HuH-7.5 (cell line): ENCODE measurements around the gene GBGT1.
"Not testable (repeated sequence)": the region's sequence is repeated elsewhere in the genome, so short reads cannot be mapped to it uniquely, and the experiment has no call there.

ENCODE experiments used
- DNase-seq: peaks from one replicate; pipeline ENCODE4 v3.0.0; 2011; ENCODE audit warnings: low spot score

GBGT1 gene

DNA sequence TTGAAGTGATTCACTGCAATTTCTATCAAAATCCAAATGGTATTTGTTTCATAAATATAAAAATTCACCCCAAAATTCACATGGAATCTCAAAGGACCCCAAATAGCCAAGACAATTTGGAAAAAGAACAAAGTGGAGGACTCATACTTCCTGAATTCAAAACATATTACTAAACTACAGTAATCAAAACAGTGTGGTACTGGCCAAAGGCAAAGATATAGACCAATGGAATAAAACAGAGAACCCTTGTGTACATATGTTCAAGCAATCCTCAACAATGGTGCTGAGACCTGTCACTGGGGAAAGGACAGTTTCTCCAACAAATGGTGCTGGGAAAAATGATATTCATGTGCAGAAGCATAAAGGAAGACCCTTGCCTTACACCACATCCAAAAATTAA, 31.3 kb upstream of the GBGT1 start:
- DNase-seq: no peak

DNA sequence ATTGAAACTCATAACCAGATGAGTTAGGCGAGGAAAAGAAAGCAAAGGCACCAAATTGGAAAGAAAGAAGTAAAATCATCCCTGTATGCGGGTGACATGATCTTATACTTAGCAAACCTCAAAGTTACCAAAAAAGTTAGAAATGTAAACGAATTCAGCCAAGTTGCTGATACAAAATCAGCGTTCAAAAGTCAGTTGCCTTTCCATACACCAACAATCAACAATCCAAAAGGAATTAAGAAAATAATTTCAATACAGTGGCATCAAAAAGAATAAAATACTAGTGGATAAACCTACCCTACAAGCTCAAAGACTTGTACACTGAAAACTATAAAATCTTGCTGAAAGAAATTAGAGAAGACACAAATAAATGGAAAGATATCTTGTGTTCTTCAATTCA, 30.9 kb upstream of the GBGT1 start:
- DNase-seq: no peak

DNA sequence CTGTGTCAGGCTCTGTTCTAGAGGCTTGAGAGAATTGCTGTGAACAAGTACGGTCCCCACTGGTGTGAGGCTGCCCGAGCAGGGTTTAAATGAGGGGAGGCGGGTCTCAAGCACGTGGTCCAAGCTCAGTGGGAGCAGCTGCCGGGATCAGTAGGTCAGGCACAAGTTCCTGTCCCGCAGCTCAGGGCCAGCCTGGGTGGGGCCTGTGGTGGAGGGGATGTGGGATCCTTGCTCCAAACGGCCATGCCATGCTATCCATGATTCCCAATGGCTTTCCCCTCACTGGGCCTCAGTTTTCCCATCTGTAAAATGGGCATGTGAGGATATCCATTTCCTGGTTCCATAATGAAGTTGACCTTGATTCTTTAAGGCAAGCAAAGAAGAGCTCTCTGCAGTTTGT, 28.3 kb upstream of the GBGT1 start:
- DNase-seq: no peak

DNA sequence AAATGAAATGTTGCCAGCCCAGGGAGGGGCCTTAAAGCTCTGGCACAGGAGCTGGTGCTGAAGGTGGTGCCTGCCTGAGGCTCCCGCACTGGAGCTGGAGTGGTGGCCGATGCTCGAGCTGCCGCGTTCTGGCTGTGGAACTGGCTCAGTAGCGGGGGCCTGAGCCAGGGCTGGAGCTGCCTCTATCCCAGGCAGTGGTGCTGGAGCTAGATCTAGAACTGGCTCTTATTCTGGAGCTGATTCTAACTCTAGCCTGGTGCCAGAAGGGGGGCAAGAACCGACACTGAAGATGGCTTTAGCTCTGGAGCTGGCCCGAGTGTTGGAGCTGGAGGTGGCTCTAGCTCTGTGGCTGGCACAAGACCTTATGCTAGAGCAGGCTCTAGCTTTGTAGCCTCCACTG, 26.1 kb upstream of the GBGT1 start:
- DNase-seq: no peak

DNA sequence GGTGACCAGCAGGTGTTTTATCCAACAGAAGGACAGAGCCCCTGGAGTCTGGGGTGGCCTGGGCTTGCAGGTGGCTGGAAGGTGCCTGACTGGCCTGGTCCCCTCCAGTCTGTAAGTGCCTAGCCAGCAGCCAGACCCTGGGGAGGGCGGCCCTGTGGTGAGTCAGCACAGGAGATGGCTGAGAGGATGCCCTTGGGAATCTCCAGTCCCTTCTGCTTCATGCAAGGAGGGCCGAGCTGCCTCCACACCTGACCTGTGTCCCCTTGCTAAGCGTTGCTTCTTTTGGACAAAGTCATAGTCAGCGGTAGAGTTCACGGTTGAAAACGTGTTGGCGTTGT, 25.1 kb upstream of the GBGT1 start:
- no peak for DNase-seq

DNA sequence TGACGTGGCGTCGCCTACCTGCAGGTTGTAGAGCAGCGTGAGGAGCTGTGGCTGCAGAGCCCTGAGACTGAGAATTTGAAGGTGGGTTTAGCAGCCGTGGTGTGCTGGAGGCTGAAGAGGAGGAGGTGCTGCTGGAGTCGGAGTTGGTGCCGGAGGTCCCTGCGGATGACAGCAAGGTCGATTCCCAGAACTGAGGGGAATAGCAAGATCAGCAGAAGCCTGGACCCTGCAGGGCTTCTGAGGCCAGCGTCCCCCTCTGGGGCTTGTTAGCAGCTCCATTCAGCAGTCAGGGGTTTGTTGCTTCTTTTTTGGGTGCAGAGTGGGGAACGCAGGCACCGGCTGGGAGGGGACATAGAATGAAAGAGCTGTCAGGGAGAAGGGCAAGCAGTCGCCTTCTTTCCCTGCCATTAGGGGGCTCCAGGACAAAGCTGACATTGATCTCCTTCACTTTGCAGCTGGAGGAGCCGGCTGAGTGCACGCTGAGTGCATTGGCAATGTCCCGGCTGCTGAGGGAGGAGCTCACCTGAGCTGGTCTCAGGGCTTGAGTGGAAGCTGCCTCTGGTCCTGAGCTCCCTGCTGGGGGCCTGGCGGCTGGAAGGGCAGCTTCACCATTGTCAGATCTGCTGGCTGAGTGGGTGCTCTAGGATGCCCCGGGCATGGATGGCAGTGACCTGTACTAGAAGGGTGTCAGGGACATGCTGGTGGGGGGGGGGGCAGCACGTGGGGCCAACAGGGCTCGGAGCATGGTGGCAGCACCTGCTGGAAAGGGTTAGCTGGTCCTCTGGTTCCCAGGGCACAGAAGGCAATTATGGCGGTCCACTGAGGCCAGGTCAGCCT, 24.5 kb upstream of the GBGT1 start:
- DNase-seq: peak; percentile 48

DNA sequence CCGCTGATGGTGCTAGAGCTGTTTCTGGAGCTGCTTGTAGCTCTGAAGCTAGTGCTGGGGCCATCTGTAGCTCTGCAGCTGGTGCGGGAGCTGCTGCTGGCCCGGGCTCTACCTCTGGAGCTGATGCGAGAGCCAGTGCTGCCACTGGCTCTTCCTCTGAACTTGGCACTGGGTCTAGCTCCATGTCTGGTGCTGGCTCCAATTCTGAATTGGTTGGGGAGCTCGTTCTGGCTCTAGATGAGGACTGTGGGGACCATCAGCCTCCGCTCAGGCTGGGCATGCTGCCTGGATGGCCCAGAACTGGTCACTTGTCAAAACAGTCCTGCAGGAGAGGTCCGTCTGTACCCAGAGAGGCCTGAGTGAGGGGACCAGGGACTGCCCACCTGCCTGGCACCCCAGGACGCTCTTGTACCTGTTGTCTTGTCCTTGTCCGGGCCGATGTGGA, 23.9 kb upstream of the GBGT1 start:
- no peak for DNase-seq

DNA sequence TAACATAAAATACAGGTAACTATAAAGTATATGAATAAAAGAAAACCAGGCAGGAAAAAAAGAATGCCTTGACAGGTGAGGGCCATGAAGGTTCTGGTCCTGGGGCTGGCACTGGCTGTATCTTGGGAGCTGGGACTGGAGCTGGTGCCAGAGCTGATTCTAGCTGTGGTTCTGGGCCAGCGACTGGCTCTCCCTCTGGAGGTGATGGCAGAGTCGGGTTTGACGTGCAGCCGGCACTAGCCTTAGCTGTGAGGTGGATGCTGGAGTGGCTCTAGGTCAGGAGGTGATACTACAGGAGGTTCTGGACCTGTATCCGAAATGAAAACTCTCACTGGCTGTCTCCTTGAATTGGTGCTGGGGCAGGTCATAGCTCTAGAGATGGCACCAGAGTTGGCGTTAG, 23.0 kb upstream of the GBGT1 start:
- DNase-seq: no peak

DNA sequence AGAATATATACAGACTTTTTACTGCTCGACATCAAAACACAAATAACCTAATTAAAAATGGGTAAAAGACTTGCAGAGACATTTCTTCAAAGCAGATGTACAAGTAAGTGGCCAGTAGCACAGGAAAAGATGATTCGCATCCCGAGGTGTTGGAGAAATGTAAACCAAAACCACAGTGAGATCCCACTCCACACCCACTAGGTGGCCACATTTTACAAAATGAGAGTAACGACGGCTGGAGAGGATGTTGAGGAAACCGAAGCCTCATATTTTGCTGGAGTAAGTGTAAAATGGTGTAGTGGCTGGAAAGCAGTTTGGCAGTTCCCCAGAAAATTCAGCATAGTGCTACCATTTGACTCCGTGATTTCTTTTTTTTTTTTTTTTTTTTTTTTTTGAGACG, 21.3 kb upstream of the GBGT1 start:
- peak; percentile 49 for DNase-seq

DNA sequence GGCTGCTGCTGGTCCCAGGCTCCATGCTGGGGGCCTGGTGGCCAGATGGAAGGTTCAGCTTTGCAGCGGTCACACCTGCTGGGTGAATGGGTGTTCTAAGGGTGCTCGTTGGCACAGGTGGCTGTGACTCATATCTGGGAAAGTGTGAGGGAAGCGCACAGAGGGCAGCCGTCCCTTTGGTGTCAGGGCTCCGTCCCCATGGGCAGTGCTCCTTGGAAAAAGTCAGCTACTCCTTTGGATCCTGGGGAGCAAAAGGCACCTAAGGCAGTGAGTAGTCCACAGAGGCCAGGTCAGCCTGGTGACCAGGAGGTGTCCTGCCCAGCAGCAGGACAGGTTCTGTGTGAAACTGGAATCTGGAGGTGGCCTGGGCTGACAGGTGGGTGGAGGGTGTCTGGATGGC, 18.4 kb upstream of the GBGT1 start:
- DNase-seq: no peak

DNA sequence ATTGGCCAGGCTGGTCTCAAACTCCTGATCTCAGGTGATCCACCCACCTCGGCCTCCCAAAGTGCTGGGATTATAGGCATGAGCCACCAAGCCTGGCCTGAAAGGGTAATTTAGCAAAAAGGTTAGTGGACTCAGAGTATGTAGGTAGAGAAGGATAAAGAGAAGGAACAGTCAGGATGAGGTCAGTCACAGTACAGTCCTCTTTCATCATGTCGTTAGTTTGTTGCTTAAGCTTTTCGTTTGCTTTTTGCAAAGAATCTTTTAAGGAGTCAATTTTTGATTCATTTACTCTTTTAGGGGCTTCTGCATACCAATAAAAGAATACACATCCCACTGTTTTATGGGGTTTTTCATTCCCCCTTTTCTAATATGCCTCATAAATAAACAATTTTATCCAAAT, 17.8 kb upstream of the GBGT1 start:
- DNase-seq: no peak

DNA sequence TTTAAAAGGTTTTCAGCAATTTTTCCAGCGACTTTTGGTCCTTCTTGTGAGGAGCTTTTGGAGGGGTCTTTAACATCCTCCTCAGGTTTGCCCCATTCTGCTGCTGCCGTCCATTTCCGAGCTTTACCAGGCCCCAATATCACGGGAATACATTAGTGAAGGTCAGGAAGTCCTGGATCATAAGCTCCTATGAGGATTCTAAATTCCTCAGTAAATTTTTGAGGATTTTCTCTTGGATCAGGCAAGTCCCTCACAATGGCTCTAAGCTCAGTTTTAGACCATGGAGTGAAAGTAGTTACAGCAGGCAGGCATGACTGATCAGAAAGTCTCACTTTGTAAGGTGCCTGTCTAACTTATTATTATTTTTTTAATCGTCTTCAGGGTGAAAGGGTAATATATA, 17.2 kb upstream of the GBGT1 start:
- no peak for DNase-seq

DNA sequence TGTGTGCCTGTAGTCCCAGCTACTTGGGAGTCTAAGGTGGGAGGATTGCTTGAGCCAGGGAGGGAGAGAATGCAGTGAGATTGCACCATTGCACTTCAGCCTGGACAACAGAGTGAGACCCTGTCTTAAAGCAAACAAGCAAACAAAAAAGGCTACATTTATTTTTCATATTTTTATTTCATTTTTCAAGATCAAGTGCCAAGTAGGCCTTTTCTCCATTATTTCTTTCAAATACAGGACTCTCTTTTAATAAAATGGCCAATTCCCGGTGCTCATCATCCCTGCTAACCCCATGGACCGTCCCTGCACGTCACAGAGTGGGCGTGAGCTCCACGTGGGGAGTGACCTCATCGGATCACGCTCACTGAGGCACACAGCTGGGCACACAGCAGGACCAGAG, 9.3 kb upstream of the GBGT1 start:
- DNase-seq: no peak

DNA sequence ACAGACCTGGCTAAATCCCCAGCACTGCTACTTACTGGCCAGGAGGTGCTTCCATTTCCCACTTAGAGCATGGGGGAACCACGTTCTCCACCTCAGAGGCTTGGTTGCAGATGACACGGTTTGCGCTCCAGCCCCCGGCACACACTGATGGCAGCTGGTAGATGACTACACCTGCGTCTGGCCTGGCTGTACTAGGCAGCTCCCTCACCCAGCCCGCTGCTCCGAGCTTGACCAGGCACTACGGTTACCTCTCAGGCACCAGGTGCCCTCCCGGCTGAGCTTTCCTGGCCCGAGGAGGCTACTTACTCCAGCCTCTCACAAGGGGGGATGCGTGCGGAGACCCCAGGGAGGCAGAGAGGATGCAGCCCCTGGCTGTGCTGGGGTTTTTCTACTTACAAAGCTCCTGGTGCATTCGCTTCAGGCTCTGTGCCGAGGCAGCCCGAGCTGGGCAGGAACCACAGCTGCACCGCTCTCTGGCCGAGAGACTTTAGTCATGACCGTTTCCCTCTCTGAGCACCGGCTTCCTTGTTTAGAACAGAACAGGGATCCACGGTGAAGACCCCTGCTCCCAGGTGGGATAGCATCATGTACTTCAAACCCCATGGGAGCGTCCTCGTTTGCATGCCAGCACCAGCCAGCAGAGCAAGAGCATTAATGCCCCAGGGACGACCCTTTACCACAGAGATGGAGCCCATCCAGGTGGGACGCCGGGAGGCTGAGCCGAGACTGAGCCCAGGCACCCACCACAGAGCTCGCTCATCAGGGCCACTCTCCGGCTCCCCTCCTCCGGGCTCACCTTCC, 7.6 kb upstream of the GBGT1 start:
- DNase-seq: no peak

DNA sequence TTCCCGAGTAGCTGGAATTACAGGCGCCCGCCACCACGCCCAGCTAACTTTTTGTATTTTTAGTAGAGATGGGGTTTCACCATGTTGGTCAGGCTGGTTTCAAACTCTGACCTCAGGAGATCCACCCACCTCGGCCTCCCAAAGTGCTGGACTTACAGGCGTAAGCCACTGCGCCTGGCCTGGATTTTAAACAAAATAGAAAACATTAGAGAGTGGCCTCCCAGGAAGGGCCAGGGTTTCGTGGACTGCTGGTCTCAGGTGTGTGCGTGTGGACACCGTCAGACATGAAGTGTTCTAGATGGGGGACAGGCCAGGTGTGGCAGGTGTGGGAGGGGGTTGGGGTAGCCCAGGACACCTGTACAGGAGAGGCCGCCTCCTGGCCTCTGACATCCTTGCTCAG, 7.0 kb upstream of the GBGT1 start:
- DNase-seq: no peak

DNA sequence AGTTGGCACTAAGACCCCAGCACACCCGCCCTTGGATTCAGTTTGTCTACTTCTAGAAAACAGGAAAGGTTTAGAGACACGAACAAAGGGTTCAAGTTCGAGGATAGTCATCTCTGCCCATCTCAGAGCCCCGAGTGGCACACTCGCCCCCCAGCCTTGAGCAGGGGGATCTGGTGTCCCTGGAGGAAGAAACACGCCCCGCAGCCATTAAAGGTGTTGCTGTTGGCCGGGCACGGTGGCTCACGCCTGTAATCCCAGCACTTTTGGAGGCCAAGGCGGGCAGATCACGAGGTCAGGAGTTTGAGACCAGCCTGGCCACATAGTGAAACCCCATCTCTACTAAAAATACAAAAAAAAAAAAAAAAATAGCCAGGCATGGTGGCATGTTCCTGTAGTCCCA, 6.0 kb upstream of the GBGT1 start:
- DNase-seq: not testable (repeated sequence)

DNA sequence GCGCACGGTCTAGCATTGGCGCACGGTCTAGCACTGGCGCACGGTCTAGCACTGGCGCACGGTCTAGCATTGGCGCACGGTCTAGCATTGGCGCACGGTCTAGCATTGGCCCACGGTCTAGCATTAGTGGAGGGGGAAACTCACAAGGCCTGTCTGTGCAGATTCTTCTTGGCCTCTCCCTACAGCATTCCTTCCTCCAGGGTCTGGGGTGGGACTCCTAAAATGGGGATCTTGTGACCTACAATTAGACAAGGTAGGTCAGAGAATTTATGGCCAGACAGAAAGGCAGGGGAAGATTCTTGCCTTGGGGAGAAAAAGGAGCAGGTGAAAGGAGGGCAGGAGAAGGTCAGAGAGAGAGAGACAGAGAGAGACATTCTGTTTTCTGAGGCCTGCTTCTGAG, 5.4 kb upstream of the GBGT1 start:
- DNase-seq: no peak

DNA sequence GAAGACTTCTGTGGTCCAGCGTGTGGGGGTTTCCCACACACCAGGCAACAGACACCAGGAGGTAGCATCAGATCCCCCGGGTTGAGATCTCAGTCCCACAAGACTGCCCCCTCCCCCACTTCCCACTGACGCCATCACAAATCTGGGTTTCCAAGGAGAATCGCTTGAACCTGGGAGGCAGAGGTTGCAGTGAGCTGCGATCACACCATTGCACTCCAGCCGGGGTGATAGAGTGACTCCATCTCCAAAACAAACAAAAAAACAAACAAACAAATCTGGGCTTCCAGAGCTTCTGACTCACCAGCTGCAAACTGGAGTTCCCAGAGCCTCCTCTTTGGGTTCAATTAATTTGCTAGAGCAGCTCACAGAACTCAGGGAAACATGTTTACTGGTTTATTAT, 4.7 kb upstream of the GBGT1 start:
- no peak for DNase-seq

DNA sequence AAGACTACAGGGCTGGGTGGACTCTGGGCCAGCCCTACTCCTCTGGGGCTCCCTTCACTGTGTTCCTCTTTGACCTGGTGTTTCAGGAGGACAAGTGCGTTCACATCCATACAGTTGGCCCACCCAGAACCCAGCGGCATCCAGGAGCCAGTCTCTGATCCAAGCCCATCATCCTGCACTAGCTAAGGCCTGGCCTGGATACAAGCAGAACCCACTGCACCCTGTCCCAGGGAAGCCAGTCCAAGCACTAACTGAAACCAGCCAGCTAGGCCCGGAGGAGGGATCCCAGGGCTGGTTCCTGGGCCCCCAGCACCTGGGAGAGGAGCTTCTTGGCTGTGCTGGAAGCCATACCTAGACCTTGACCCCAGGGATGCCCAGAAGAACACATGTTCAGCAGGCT, 4.1 kb upstream of the GBGT1 start:
- DNase-seq: no peak

DNA sequence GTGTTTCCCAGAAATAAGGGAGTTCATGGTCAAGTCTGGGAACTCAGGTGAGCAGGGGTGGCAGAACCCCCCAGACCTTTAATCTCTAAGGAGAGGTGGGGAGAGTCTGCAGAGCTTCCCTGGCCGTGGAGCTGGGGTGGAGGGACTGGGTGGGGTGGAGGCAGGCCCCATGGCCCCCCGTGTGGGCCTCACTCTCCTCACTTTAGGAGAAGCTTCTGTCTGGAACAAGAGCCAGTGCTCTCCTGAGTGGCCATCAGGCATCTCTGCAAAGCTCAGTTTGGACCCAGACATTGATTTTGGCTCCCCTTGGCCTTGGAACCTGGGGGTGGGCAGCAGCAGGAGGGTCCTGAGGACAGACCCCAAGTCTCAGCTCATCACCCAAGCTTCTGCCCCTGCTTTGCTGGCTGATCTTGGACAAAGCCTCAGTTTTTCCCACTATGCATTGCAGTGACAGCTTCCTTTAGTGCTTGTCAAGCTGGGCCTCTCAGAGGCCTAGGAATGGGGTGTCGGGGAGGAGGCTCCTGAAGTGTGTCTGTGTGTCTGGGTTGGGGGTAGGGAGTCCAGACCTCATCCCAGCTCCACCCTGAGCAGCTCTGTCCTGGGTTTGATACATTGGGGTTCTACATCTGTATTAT, 3.5 kb upstream of the GBGT1 start:
- DNase-seq: no peak

DNA sequence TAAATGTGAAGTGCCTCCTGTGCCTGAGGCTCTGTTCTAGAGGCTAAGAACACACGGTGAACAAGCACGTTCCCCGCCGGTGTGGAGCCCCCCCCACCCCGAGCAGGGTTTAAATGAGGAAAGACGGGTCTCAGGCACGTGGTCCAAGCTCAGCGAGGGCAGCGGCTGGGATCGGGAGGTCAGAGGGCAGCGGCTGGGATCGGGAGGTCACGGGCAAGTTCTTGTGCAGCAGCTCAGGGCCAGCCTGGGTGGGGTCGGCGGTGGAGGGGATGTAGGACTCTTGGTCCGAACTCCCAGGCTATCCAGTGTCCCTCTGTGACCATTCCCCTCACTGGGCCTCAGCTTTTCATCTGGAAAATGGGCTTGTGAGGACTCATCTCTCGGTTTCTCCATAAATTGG, 2.7 kb upstream of the GBGT1 start:
- DNase-seq: no peak

DNA sequence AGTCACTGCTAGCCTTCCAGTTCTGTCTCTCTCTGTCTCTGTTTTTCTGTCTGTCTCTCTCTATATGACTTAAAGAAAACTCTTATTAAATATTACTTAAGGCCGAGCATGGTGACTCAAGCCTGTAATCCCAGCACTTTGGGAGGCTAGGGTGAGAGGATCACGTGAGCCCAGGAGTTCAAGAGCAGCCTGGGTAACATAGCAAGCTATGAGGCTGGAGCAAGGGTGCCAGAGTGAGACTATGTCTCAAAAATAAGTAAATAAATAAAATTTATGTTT, 1.7 kb upstream of the GBGT1 start:
- no peak for DNase-seq

DNA sequence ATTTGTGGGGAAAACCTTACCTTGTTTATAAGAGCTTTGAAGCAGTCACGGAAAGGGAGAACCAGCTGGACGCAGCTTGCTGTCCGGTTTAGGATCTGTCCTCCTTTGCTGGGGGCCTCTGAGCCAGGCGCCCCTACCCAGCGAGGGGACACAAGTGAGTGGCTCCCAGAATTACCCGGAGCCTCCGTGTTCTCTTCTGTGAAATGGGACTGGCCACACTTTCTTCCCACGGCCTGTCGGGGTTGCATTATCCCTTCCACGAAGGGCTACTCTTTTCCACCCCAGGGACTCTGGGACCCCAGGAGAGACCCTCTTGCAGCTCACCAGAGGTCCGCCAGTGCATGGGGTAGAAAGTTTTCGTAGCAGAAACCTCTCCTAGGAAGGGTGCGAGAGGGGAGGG, 477 bp upstream of the GBGT1 start:
- DNase-seq: no peak
